HG02943 (cell line): ENCODE data around the gene LIPC.

Experiments
- ATAC-seq: cut with Tn5 transposase; IDR thresholded peaks from one replicate; pipeline ENCODE4 v1.9.1; 2021; ENCODE audit warnings: mild to moderate bottlenecking, low read depth, moderate library complexity; ENCODE audit not compliant: unreplicated experiment

The LIPC gene

GRCh38 chr15:58431221-58432149 is at the start of gene LIPC:
Gene LIPC (plus strand): TSS chr15:58431991. CDS start chr15:58432033, 42 bp downstream.
- ATAC-seq = no peak

GRCh38 chr15:58383876-58384275 is 47.9 kb upstream of the LIPC start:
- no peak for ATAC-seq

GRCh38 chr15:58384667-58385066 is 47.1 kb upstream of the LIPC start:
- no peak for ATAC-seq

GRCh38 chr15:58386081-58386480 is 45.7 kb upstream of the LIPC start:
- ATAC-seq = no peak

- ATAC-seq = no peak
Measured at GRCh38 chr15:58386641-58387040, 45.1 kb upstream of the LIPC start.

- no peak for ATAC-seq
Measured at GRCh38 chr15:58387130-58387529, 44.7 kb upstream of the LIPC start.

- no peak for ATAC-seq
Measured at GRCh38 chr15:58388211-58388610, 43.6 kb upstream of the LIPC start.

GRCh38 chr15:58390118-58390517 is 41.7 kb upstream of the LIPC start:
- ATAC-seq = no peak

- no peak for ATAC-seq
Measured at GRCh38 chr15:58390655-58391054, 41.1 kb upstream of the LIPC start.

- no peak for ATAC-seq
Measured at GRCh38 chr15:58391088-58391487, 40.7 kb upstream of the LIPC start.

GRCh38 chr15:58392141-58392540 is 39.6 kb upstream of the LIPC start:
- ATAC-seq = no peak

GRCh38 chr15:58392611-58393161 is 39.1 kb upstream of the LIPC start:
- no peak for ATAC-seq

- ATAC-seq = no peak
Measured at GRCh38 chr15:58393241-58393662, 38.5 kb upstream of the LIPC start.

GRCh38 chr15:58396181-58396580 is 35.6 kb upstream of the LIPC start:
- ATAC-seq = no peak

GRCh38 chr15:58398071-58398470 is 33.7 kb upstream of the LIPC start:
- ATAC-seq = no peak

- ATAC-seq = no peak
Measured at GRCh38 chr15:58398643-58399042, 33.1 kb upstream of the LIPC start.

GRCh38 chr15:58399739-58400138 is 32.1 kb upstream of the LIPC start:
- ATAC-seq = no peak

GRCh38 chr15:58401276-58401675 is 30.5 kb upstream of the LIPC start:
- ATAC-seq = no peak

- no peak for ATAC-seq
Measured at GRCh38 chr15:58401991-58402649, 29.7 kb upstream of the LIPC start.

- ATAC-seq = no peak
Measured at GRCh38 chr15:58403581-58403980, 28.2 kb upstream of the LIPC start.

GRCh38 chr15:58404020-58404419 is 27.8 kb upstream of the LIPC start:
- no peak for ATAC-seq
